GM21367 (cell line): ENCODE data around the gene F8.

ENCODE experiments used
- ATAC-seq: cut with Tn5 transposase; IDR thresholded peaks from one replicate; pipeline ENCODE4 v1.9.1; 2021; ENCODE audit not compliant: unreplicated experiment

The F8 gene

GRCh38 chrX:154791939-154792338 is 230.6 kb downstream of the F8 start:
- no peak for ATAC-seq

GRCh38 chrX:154791467-154791866 is 231.1 kb downstream of the F8 start:
- no peak for ATAC-seq
